HG02981 (cell line): Measurements from ENCODE around the gene NUMB.

Experiments
- ATAC-seq: cut with Tn5 transposase; IDR thresholded peaks from one replicate; pipeline ENCODE4 v1.9.1; 2021; ENCODE audit warnings: mild to moderate bottlenecking, moderate library complexity; ENCODE audit not compliant: unreplicated experiment

The NUMB gene

DNA sequence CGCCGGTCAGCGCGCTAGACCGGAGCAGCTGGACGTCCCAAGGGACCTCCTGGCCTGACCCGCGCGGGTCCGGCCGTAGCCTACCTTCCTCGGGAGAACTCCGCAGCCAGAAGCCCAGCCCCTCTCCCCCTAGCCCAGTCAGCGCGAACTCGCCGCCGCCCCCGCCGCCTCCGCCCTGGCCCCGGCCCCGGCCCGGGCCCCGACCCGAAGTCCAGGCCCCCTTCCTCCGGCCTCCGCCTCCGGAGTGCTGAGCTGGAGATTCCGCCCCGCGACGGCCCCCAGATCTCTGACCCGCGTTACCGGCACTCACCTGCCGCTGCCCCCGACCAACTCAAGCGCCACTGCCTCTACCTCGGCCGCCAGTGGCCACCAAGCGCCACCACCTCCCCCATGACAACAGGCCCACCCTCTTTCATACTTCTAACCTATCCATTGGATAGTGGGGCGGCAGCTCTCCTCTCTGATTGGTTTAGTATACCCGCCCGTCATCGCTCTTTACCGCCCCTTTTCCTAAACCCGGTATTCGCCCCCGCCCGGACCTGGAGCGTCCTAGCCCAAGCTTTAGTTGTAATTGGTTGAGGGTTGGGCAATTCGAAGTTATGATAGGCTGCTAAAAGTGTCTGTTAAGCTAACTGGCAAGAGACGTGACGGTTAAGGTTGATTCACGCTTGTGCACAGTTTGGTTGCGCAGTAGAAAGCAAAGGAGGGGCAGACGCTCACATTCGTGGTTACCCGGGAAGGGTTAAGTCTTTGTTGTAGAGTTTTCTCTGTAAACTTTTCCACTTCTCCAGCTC, at the start of gene NUMB:
NUMB (minus strand) TSS at position 364 of the 794 bp plus-strand sequence. CDS start 102,795 bp downstream, outside the sequence.
- peak; percentile 89 for ATAC-seq

DNA sequence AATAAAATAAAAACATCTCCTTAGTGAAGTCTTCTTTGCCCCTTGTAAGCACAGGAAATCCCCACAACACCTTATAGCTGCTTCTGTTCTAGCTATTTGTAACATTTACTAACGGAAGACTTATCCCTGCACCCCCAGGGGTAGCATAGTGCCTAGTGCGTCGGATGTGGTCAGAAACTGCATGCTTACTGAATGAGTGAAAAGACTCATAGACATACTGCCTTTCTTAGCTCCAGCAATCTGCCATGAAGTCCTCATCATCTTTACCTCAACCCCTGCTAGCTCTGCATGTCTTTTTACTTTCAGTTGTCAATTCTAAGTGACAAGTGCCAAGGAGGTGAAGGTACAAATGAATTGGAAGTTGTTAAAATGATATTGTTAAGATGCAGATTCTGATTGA, 45.3 kb upstream of the NUMB start:
- ATAC-seq, result no peak

DNA sequence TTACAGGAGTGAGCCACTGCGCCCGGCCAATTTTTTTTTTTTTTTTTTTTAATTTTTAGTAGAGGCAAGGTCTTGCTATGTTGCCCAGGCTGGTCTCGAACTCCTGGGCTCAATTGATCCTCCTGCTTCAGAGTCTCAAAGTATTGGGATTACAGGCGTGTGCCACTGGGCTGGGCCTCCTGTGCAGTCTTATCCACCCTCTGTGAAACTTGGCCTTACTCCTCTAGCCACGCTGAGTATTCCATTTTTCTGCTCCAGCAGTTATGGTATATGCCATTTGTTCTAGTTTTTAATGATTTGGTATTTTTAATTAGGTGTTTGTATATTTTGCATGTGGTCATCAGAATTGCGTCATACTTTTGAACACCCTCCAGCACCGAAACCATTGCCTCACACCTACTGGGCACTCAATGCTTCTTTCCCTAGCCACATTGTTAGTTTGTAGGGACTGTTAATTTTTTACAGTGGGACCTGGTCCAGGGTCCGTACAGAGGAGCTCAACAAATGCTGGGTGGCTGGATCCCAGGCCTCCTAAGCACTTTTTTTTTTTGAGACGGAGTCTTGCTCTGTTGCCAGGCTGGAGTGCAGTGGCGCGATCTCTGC, 43.8 kb upstream of the NUMB start:
- ATAC-seq, result no peak

DNA sequence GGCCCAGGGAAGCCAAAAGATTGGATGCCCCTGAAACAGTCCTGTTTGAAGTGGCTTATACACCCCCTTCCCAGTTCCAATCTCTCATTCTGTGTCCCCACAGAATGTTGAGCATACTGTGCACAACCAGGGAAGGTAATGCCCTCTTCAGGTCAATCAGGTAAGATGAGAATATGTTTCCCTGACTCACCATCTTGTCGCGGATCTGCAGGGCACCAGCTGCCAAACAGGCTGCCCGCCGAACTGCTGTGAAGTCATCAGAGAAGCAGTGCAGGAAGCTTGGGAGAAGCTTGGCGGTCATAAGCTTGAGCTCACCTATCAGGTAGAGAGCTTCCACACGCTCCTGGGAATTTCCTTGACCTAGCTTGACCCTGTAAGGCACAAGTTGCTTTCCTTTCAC, 42.0 kb upstream of the NUMB start:
- no peak for ATAC-seq

DNA sequence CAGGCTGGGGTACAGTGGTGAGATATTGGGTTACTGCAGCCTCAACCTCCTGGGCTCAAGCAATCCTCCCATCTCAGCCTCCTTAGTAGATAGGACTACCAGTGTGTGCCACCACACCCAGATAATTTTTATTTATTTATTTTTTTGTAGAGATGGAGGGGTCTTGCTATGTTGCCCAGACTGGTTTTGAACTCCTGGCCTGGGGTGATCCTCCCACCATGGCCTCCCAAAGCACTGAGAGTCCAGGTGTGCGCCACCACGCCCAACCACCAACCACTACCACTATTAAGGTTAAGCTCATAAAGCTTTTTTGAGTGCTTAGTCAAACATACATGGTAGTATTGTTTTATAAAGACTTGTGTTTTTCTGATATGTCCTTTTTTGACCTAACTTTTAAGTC, 36.2 kb upstream of the NUMB start:
- no peak for ATAC-seq

DNA sequence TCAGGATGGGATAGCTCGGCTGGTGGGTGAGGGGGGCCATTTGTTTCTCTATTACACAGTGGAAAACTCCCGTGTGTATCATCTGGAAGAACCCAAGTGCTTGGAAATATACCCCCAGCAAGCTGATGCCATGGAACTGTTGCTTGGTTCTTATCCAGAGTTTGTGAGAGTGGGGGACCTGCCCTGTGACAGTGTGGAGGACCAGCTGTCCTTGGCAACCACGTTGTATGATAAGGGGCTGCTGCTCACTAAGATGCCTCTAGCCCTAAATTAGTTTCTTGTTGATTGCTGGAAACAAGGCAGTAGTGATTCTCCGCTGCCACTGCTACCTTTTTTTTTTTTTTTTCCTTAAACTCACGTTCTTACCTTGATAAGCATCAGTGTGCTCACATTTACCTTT, 34.3 kb upstream of the NUMB start:
- no peak for ATAC-seq

DNA sequence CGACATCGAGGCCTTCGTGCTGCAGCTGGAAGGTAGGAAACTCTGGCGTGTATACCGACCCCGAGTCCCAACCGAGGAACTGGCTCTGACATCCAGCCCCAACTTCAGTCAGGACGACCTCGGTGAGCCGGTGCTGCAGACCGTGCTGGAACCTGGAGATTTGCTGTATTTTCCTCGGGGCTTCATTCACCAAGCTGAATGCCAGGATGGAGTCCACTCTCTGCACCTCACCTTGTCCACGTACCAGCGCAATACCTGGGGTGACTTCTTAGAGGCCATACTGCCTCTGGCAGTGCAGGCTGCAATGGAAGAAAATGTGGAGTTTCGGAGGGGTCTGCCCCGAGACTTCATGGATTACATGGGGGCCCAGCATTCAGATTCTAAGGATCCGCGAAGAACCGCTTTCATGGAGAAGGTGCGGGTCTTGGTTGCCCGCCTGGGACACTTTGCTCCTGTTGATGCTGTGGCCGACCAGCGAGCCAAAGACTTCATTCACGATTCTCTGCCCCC, 33.8 kb upstream of the NUMB start:
- ATAC-seq, result no peak

DNA sequence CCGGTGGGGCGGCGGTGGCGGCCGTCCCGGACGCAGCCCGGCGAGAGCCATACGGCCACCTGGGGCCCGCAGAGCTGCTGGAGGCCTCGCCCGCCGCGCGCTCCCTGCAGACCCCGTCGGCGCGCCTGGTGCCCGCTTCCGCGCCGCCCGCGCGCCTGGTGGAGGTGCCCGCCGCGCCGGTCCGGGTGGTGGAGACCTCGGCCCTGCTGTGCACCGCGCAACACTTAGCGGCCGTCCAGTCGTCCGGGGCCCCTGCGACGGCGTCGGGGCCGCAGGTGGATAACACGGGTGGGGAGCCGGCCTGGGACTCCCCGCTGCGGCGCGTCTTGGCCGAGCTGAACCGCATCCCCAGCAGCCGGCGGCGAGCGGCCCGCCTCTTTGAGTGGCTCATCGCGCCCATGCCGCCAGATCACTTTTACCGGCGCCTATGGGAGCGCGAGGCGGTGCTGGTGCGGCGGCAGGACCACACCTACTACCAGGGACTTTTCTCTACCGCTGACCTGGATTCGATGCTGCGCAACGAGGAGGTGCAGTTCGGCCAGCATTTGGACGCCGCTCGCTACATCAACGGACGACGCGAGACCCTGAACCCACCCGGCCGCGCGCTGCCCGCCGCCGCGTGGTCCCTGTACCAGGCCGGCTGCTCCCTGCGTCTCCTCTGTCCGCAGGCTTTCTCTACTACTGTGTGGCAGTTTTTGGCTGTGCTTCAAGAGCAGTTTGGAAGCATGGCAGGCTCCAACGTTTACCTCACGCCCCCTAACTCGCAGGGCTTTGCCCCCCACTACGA, 33.1 kb upstream of the NUMB start:
- peak; percentile 42 for ATAC-seq

DNA sequence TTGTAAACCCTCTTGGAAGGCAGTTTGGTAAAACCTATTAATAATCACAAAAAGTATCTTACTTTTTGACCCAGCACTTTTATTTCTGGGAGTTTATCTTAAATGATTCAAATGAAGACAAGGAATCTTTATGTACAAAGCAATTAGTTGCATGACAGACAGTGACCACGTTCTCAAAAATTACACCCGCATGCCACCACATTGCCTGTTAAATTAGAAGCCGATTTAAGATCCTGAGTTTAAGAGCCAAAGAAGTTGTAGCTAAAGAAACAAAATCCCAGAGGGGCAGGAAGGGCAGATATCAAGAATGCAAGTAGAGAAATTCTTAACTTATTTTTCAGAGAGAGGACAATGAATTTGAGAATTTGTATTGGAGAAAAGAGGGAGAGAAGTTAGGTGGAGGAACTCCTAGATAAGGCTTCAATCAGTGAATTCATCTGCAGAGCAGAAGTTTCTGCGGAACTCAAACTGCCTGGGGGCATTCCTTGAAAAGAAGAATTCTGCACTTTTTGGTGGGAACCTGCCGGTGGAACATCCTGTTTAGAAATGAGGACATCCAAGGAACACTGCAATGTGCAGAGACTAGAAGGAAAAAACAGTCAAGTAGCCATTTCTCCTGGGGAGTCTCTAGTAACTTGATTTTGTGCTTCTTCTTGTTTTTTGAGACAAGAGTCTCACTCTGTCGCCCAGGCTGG, 31.3 kb upstream of the NUMB start:
- no peak for ATAC-seq

DNA sequence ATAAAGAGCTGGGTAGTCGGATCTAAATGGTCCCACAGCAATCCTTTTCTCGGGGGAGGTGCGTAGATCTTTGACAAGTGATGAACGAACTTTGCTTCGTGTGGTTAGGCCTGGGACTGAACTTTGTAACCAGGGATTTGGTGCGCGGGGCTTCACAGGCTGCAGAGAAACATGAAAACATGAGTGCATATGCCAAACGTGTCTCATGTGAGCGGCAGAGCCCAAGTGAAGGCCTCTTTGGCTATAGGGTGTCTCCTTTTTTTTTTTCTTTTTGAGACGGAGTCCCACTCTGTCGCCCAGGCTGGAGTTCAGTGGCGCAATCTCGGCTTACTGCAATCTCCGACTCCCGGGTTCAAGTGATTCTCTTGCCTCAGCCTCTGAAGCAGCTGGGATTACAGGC, 20.3 kb upstream of the NUMB start:
- no peak for ATAC-seq

DNA sequence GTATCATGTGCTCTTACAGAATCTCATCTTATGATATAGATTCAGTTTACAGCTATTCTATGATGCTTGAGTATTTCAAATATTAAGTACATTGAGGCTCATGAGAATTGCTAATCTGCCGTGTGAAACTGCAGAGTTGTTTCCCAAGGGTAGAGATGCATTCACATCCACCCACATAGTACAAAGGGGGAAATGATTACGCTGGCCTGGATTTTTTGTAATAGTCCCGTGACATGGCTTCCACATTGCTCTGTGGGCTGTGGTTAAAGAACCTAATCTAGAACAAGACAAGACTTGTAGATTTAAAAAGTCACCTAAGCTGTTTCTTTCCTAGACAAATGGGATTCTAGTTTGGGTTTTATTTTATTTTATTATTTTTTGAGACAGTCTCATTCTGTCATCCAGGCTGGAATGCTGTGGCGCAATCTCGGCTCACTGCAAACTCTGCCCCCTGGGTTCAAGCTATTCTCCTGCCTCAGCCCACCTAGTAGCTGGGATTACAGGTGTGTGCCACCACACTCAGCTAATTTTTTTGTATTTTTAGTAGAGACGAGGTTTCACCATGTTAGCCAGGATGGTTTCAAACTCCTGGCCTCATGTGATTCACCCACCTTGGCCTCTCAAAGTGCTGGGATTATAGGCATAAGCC, 19.4 kb upstream of the NUMB start:
- ATAC-seq, result no peak

DNA sequence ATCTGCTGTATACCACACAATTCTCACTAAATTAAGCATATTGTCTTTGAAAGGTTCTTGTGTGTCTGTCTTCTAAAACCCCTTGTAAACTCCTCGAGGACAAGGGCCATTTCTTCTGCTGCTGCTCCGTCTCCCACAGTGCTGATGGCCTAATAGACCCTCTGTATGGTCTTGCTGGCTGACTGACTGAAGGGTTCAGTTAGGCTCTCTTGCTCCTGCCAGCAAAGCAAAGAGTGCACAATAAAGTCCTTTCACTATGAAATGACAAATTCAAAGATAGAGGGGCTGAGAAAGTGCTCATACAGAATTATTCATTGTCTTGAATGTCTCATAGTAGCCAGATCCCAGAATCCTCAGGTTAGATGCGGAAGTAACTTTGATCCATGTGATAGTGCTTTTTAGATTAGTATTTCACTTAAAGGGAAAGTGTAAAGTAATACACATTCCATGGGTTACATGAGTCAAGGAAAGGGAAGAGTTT, 18.1 kb upstream of the NUMB start:
- ATAC-seq, result no peak

DNA sequence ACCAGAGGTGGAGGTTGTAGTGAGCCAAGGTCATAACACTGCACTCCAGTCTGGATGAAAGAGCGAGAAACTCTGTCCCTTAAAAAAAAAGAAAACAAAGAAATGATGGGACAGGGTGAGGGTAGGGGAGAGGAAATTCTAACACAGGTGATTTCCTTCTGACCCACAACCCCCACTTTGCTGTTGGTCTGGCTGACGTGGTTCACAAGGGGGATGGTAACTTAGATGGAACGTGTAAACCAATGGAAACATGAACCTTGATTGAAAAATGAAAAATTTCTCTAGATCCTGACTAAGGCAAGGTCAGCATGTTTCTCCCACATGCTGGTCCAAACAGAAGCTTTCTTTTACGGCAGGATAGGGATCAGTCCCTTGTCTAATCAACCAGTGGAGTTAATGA, 16.6 kb upstream of the NUMB start:
- no peak for ATAC-seq

DNA sequence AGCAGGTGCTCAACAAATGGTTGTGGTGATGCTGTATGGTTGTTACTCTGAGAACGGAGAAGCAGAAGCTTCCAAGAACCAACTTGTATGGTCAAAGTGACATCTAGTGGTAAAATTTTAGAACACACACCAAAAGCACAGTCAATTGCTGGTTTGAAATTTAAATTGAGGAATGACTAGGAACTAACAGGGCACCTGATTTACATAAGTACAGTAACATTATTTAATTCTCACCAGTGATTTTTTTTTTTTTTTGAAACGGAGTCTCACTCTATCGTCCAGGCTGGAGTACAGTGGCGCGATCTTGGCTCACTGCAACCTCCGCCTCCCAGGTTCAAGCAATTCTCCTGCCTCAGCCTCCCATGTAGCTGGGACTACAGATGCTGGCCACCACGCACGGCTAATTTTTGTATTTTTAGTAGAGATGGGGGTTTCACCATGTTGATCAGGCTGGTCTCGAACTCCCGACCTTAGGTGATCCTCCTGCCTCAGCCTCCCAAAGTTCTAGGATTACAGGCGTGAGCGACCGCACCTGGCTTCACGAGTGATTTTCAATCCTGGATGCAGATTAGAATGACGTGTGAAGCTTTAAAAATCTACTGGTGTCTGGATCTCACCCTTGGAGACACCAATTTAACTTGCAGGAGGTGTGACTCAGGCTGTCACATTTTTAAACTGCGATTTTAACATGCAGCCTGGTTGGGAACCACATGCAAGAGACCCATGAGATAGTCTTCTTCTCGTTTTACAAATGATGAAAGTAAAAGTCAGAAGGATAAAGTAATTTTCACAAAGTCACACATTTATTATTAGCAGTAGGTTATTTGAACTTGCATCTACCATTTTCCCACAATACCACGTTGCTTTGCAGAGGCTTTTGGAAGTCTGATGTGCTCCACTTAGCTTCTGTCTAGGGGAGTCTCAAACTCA, 14.1 kb upstream of the NUMB start:
- ATAC-seq, result no peak

DNA sequence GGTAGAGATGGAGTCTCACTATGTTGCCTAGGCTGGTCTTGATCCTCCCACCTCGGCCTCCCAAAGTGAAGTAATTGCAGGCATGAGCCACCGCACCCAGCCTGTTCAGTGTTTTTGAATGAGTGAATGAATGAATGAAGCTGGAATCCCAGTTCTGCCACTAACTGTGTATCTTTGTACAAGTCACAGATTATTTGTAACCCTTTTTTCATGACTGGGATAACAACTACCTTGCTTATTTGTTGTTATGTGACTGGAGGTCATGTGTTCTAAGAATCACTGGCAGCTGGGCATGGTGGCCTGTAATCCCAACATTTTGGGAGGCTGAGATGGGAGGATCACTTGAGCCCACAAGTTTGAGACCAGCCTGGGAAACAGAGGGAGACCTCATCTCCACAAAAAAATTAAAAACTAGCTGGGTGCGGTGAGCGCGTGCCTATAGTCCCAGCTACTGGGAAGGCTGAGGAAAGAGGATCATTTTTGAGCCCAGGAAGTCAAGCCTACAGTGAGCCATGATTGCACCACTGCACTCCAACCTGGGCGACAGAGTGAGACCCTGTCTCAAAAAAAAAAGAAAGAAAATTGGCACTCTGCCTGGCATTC, 13.3 kb upstream of the NUMB start:
- ATAC-seq, result no peak

DNA sequence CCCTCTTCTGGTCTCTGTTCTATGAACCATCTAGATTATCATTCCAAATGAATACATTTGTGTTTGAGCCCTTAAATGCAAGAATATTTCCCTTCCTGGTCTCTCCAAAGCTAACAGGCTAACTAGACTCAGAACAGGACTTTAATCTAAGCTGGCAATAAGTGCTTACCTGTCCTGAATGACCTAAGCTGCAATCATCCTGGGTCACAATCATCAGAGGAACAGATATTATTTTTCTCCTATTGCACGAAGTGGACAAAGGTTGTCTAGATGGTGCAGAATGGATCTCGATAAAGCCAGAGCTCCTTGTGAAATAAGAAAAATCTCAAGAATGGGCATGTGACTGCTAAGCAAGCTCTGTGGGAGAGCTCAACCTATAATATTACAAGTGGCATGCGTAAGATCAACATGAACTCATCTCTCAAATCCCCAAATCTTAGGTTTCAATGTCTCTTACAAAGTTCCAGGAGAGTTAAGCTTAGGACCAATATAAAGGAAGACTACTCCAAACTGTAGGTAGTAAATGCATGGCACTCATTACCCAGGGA, 10.6 kb upstream of the NUMB start:
- ATAC-seq, result no peak

DNA sequence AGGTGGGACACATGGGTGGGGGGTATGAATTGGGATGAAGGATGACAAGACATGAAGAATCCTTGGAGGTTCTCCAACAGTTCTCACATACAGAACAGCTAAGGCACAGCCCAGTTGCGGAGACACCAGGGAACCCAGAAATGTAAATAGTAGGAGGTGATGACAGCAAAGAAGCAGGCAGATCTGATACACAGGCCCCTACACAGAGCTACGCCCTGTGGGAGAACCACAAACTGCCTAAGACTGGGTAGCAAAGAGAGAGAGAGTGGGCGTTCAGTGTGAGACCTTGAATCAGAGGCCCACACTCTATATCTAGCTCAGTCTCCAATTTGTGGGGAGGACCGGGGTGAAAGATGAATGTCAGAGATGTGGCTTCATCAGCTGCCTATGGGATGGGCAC, 9.5 kb upstream of the NUMB start:
- ATAC-seq, result no peak

DNA sequence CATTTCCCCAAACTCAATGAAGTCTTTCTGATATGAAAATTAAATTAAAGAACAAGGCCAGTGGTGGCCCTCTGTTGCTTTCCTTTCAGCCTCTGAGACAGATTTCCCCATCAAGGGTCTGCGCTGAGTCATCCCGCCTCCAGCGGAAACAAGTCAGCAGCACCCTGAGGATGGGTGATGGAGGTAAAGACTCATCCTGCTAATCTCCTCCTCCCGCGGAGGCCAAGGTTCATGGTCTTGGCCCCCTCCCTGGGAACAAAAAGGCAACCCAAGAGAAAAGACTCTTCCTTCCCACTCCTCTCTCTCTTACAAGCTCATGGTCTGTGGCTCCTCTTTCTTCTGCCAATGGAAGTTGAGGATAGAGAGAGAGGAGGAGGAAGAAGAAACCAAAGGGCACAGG, 9.0 kb upstream of the NUMB start:
- ATAC-seq, result no peak

DNA sequence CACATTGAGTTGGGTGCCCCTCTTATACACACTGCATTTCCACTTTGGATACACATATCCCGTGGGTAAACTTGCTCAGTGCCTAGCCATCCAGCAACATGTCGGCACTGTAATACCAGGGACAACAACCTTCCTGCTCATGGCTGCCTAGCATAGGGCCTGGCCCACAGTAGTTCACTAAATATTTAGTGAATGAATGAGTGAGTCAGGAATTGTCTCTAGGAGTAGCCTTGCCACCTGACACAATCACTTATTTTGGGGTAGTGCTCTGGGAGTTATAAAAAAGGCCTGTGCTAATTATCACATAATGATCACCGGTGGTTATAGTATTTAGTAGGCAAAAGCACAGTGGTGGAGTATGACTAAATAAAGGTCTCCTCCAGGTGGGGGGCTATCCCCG, 8.5 kb upstream of the NUMB start:
- no peak for ATAC-seq
